ENCODE data around the gene MEF2A.

The MEF2A gene

DNA sequence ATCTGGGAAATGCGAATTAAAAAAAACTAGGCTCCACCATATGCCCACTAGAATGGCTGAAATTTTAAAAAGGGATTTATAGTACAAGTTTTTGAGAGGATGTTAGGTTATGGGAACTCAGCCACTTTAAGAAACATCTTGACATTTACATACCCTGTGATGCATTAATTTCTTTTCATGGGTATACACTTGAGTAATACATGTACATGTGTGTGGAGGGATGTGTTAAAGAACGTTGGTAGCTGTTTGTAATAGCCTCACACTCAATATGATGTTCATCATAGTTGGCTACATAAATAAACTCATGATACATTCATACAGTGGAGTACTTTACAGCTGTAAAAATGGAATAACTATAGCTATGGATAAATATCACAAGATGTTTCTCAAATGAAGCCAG, 40.9 kb downstream of the MEF2A start:
- no peak for DNase-seq

DNA sequence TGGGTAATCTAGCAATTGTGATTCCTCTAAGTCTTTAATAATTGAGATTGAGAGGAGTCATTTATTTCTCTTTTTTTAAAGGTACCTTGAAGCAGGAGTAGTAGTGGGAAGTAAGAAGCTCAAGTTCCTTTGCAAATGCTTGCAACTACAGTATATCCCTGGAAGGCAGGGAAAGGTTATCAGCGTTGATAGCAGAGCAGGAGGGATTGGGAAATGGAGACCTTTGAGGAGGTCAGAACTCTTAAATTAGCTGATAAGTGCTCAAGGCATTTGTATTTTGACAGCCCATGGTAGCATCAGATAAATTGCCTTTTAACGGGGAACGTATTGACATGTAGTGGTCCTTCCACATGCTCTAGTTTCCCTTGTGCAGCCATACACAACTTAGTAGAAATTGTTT, 47.7 kb downstream of the MEF2A start:
- no peak for DNase-seq

DNA sequence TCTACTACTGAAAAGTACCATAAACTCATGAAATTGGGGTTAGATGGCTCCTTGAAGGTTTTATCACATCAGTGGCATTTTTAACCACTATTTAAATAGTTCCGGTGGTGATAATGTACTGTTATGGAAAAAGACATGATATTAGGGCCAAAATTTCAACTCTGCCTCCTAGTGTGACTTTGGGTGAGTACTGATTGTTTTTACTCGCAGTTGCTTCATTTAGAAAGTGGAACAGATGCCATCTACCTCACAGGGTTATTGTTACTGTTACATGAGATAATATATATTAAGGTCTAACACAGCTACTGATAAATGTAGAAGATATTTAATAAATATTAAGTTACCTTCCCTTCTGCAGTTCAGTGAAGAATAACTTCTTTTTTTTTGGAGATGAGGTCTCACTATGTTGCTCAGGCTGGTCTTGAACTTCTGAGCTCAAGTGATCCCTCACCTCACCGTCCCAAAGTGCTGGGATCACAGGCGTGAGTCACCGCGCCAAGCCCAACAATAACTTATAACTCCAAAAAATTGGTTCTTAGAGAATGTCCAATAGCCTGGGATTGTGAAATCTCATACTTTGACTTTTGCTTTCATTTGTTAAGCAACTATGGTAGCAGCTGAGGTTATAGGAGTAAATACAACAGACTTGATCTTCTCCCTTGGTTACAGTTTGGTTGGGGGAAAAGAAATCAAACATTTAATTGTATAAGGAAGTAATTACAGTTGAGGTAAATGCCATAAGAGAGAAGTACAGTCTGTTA, 48.3 kb downstream of the MEF2A start:
- no peak for DNase-seq

DNA sequence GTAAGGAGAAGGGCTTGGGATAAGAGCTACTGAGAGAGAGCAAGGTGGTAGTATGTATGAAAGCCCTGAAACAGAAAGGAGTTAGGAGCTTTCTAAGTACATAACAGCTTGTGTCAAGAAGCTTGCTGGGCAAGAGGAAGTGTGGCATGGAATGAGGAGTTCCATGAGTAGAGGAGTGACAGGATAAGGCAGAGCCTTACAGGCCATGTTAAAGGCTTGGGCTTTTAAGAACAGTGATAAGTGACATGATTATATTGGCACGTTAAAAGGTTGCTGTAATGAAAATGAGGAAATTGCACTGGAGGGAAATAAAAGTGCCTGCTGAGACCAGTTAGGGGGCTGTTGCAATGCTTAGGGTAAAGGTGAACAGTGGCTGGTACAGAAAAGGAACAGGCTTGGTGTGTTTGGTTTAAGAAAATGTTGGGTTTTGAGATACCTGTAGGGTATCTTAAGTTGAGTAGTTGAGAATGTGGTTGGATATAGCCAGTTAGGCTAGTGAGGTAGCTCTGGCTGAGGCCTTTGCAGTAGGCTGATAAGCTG, 49.0 kb downstream of the MEF2A start:
- no peak for DNase-seq

DNA sequence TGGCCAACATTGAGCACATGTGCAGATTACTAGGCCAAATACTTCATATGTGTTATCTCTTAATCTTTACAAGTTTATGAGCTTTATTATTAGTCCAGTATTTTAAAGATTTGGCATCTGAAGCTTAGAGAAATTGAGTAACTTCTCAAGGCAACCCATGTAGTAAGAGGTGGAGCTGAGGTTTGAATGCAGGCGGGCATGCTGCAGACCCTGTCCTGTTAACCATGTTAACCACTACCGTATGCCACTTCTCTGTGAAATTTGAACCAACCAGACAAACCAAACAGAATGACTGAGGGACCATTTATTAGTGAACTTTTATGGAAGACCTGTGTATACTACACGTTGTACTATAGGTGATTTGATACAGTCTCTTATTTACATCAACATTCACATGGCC, 49.7 kb downstream of the MEF2A start:
- no peak for DNase-seq

DNA sequence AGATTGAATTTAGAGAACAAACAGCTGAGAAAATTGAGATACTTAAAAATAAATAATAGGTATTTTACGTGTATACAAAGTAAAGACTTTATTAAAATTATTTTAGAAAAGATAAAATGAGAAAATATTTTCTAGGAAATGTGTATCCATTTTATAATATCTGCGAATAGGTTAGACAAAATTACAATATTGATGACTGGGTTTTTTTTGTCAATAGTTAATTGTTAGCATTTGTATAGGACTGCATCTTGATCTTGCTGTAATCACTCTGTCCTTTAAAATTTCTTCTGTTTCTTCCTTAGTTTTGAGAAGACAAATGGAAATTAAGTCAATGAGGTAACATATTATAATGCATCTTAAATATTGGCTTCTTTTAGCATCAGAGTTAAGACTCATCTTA, 50.3 kb downstream of the MEF2A start:
- no peak for DNase-seq

DNA sequence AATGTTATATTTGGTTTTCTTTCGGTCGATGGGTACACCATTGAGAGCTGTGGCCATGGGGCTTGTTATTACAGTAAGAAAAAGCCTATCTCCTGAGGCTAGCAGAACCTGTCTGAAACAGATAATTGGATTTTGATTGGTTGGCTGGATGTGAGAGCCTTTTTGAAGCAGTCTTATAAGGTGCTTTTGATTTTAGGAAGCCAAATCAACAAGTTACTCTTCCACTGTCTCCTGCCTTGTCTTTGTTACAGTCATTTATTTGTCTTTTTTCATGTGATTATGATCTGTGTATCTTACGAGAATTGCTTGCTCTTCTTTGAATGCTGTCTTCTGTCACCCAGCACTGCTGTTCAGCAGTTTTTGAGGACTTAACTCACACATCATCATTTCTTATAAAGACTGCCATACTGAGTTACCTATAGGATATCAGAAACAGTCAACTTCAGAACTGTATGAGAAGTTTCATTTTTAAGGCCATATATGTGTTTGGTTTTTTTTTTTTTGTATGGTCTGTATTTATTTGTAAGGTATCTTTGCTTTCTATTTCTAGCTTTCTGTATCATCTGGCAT, 51.1 kb downstream of the MEF2A start:
- DNase-seq, result no peak

DNA sequence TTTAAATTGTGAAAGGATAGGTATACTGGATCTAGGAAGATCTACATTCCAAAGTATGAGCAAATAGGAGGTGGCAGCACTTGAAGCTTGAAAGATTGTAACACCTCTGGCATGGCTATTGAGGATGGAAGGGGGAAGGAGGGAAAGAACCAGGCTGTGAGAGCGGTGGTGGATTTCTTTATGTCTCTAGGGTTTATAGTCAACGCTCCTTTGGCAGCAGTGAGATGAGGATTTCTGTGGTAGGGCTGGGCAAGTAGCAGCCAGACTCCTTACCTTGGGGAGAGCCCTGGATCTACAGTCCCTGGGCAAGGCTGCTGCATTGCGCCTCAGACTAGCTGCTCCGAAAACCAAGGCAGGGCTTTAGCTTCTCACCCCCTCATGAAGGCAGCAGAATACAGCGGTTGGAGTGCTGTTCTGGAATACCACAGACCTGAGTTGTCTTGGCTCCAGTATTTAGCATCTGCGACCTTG, 53.2 kb downstream of the MEF2A start:
- DNase-seq, result no peak

DNA sequence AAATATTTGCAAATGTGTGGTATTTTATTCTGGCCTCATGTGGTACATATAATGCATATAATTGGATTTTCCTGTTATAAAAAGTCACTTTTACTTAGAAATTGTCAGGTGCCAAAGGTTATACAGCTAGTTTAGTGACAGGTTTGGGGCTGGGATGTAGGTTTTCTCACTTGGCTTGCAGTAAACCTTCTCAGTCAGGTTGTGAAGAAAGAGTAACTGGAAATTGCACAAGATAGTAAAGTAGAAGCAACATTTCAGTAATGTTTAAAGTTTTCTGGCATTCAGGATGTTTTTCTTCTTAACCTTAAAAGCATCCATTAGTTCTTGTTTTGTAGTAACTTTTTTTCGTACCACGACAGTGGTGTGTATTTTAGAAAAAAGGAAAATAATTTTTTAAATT, 53.9 kb downstream of the MEF2A start:
- DNase-seq, result no peak

DNA sequence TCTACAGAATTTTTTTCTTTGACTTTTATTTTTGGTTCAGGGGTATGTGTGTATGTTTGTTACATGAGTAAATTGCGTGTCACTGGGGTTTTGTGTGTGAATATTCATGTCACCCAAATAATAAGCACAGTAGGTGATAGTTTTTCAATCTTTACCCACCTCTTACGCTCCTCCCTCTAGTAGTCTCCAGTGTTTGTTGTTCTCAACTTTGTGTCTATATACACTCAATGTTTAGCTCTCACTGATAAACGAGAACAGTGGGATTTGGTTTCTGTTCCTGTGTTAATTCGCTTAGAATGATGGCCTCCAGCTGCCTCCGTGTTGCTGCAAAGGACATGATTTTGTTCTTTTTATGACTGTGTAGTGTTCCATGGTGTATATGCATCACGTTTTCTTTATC, 54.4 kb downstream of the MEF2A start:
- no peak for DNase-seq

DNA sequence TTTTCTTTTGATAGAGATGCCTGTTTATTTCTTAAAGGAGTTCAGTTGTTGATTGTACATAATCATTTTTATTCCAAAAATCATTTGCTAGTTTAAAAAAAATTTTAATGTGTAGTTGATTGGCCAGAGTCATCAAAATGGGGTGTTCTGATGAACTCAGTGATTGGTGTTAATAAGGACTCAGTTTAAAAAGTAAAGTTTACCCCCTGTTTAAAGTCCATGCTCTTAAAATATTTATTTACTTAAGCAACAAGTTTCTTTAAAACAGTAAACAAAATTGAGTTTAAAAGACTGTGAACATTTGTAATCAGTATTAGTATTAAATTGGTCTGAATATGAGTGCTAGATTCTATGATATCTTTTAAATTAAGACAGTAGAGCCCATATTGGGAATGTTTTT, 56.0 kb downstream of the MEF2A start:
- no peak for DNase-seq

DNA sequence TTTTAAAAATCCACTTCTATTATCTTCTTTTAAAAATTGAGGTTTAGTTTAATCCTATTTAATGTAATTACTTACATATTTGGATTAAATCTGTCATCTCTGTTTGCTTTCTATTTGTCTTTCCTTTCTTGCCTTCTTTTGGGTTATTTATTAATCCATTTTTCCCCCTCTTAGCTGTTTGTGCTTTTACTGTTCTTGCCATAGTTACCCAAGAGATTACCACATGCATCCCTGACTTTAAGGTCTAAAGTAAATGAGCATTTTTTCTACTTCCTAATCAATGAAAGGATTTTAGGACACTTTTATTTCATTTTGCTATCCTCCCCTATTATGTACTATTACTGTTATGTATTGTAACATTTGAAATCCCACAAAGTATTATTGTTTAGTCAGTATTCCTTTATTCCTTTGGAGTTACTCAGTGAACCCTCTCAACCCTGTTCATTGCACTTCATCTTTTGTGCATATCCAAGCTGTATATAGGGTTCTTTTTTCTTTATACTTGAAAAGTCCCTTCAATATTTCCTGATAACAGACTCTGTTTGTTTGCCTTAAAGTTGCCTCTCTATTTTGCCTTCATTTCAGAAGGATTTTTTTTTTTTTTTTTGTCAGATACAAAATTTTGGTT, 62.7 kb downstream of the MEF2A start:
- no peak for DNase-seq

DNA sequence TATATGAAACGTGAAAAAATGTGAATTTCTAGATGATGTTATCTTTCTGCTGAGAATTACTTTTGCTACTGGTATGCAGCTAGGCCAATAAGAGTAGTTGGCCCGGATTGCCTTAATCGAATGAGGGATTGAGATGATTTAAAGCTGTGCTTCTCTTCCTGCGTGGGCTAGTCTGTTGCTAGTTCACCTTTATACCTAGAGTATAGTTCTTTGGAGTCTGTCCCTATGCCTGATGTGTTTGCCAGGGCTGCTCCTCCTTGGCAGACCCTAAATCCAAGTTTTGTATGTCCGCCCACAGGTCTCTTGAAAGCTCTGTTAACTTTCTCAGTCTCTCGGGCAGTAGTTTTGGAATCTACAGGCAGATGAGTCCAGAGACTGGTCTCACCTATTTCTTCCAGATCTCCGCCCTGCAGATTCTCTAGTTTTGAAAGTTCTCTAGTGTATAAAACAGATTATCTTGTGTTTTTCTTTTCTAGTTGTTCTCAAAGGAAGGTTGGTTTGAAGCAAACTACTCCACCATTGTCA, 64.9 kb downstream of the MEF2A start:
- no peak for DNase-seq

DNA sequence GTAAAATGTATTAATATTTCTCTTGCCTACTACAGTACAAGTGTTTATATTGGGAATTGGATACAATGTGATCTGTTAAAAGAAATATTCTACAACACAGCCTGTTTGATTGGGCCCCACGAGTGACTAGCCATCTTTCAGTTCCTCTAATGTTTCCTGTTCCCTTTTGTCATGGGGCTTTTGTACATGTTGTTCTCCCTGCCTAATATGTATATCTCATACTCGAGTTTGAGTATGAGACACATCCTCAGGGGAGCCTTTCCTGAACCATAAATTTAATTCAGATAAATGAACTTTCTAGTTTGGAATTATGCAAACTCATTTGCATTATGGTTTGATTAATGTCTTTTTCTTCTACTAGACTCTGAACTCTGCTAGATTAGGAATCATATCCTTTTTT, 65.5 kb downstream of the MEF2A start:
- no peak for DNase-seq

DNA sequence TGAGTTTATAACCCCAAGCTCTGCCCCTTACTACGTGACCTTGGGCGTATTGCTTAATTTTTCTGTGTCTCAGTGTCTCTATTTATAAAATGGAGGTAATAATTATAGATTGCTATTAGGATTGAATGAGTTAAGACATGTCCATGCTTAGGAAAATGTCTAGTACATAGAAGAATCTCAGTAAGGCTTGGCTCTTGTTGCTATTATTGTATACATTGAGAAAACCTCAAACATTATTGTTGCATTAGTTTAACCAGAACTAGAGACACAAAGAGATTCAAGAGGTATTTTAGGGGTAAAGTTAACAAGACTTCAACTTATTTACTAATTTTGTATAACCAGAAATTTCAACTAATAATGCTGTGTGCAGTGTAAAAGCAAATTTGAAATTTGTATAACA, 66.7 kb downstream of the MEF2A start:
- DNase-seq, result no peak

DNA sequence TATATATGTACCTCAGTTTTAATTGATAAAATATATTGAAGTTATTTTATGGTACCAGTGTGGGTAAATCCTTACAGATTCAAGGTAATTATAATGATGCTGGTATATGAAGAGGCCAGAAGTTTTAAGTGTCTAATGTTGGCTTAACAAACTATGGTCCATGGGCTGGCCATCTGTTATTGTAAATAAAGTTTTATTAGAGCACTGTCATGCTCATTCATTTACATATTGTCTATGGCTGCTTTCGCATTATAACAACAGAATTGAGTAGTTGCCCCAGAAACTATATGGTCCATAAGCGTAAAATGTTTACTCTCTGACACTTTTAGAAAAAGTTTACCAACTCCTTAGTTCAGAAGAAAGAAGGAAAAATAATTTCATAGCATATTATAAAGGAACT, 67.9 kb downstream of the MEF2A start:
- DNase-seq, result no peak

DNA sequence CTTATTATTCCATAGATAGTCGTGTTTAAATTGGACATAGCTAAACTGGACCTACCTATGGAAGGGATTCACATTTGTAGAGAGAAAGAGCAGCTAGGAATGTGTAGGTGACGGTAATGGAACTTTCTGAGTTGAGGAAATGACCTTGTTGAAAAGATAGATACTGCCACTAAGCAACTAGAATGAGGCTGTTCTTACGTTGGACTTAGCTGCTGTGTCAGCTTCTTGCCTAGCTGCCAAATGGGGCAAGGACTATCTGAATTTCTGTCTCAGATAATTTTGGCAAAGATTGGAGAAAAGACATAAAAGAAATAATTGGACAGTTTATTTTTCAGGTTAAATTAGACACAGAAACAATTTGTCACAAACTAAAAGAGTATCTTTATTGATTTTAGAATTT, 68.8 kb downstream of the MEF2A start:
- DNase-seq, result no peak

DNA sequence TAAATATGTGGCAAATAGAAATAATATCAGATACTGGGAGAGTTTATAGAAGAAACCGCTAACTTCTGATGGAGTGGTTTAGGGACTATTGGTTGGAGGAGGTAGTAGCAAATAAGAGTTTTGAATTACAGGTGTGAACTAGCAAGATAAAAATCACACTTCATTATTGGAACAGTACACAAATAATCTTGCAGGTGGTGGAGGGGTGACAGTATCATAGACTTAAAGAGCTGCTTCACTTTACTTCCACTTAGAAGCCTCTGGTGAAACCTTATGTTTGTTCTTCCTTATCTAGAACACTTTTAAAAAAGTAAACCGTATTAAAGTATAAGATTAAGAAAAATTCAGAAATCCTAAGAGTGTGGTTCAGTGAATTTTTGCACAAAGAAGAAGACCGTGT, 69.4 kb downstream of the MEF2A start:
- DNase-seq, result no peak

DNA sequence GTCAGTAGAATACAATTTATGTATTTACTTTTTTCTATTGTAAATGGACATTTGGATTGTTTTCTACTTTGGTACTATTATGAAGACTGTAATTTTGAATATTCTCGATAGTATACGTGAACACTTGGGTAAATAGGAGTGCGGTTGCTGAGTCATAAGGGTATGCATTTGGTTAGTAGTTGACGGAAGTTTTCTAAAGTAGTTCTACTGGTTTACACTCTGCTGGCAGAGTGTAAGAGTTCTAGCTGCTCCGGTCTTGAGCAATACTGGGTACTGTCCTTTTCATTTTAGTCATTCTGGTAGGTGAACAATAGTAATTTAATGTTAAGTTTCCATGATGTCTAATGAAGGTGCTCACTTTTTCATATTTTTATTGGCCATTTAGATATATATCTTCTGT, 70.0 kb downstream of the MEF2A start:
- DNase-seq, result no peak

DNA sequence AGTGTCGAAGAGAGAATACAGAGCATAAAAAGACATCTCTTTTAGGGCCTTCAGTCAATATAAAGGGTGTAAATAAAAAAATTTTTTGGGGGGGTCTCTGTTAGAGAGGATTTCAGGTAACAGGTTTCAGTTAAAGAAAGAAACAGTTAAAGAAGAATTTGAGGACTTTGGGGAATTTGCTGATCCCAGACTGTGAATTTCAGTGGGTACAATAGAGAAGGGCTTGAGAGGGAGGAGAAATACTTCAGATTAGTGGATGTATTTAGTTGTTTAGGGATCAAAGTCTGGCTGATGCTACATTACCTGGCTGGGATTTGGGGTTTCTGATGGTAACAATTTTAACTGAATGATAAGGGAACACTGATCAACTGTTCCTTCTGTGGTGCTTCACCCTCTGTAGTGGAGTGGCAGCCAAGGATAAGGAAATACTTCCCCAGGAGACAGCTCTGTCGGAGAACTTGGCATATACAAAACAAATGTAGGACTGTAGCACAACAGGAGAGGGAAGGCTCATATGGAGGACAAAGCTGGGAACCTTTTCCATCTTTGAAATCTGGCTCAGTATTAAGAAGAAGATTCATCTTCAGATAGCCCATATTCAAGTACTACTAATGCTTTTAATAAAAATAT, 79.2 kb downstream of the MEF2A start:
- DNase-seq, result no peak

DNA sequence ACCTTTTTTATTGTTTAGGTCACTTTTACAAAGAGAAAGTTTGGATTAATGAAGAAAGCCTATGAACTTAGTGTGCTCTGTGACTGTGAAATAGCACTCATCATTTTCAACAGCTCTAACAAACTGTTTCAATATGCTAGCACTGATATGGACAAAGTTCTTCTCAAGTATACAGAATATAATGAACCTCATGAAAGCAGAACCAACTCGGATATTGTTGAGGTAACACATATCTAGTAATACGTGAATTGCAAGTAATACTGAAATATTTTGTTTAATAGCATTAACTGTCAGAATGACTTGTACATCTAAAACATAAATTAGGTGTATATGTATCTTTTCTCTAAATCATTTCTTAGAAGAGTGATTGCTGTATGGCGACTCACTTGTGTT, 79.8 kb downstream of the MEF2A start:
- DNase-seq, result no peak

DNA sequence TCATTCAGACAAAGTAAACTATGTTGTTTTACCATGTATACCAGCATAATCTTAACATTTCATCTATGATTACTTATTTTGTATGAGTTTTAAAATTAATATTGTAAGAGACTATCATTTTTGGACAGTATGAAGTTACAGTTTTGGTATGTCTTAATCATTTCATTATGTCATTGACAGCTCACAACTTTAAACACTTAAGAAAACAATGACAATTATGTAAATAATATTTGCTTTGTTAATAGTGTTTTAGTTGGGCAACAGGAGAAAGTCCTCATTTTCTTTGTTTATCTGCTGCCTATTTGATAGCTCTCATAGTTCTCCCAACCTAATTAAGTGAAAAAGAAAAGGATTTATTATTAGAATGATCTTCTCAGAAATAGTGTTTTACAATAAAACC, 80.2 kb downstream of the MEF2A start:
- no peak for DNase-seq

DNA sequence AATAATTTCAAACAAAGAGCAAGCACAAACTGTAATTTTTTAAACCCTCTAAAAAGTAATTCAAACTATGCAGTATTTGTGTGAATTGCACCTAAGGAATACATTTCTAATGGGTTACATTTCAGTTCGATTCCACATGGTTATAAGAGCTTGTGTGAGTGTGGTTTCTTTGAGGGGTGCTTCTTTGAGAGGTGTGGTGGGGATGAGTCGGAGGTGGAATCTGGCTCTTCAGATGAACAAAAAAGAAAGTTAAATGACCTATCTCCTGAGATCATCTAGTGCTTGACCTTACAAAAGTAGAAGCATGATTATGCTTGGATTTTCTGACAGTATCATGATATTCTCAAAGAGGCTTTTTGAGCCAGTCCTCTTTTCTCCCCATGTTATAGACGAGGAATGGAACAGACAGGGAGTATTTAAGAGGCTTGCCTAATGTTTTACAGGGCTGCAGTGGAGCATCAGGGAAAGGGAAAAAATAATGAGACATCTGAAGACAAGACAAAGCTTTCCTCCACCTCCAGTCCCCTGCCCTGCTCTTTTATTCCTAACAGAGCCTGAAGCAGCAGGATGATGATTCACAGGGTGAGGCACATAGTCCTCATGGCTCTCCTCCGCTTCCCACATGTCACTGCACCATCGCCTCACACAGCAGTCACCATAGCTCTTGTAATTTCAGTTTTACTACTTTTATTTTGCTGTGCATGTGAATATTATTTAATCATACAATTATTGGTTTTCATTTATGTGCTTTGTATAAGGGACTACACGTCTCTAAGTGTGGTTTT, 85.4 kb downstream of the MEF2A start:
- no peak for DNase-seq

All from NCI-H187 (cell line).